GM20000 (cell line): ENCODE results near the gene GNG2.

Experiments used
- DNase-seq: peaks from one replicate; pipeline ENCODE4 v3.0.0; 2012; ENCODE audit warnings: low spot score
- TF ChIP-seq, protein P1 (sequence below): IDR thresholded peaks from 2 replicates; pipeline ENCODE4 v1.5.1; 2012; ENCODE audit warnings: mild to moderate bottlenecking, control low read depth; ENCODE audit errors: extremely low read depth, missing control alignments

GNG2 gene

DNA sequence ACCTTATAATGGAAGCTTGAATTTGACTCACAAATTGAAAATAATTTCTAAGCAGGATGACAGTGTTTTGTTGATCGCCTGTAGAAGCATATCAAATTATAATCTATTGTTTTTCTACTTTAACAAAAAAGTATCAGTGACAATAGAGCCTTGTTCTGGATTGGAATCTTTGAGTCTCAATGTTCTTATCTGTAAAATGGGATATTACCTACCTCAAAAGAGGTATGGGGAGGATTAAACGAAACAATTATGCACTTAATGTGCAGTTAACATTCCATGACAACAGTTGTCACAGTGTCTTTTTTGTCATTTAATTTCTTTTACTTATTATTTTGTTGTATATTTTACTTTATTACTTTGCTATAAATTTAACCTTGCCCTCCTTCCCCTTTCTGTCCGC lies 130.1 kb downstream of the GNG2 start:
- TF ChIP-seq, protein P1, sequence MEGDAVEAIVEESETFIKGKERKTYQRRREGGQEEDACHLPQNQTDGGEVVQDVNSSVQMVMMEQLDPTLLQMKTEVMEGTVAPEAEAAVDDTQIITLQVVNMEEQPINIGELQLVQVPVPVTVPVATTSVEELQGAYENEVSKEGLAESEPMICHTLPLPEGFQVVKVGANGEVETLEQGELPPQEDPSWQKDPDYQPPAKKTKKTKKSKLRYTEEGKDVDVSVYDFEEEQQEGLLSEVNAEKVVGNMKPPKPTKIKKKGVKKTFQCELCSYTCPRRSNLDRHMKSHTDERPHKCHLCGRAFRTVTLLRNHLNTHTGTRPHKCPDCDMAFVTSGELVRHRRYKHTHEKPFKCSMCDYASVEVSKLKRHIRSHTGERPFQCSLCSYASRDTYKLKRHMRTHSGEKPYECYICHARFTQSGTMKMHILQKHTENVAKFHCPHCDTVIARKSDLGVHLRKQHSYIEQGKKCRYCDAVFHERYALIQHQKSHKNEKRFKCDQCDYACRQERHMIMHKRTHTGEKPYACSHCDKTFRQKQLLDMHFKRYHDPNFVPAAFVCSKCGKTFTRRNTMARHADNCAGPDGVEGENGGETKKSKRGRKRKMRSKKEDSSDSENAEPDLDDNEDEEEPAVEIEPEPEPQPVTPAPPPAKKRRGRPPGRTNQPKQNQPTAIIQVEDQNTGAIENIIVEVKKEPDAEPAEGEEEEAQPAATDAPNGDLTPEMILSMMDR, result no peak
- no peak for DNase-seq

DNA sequence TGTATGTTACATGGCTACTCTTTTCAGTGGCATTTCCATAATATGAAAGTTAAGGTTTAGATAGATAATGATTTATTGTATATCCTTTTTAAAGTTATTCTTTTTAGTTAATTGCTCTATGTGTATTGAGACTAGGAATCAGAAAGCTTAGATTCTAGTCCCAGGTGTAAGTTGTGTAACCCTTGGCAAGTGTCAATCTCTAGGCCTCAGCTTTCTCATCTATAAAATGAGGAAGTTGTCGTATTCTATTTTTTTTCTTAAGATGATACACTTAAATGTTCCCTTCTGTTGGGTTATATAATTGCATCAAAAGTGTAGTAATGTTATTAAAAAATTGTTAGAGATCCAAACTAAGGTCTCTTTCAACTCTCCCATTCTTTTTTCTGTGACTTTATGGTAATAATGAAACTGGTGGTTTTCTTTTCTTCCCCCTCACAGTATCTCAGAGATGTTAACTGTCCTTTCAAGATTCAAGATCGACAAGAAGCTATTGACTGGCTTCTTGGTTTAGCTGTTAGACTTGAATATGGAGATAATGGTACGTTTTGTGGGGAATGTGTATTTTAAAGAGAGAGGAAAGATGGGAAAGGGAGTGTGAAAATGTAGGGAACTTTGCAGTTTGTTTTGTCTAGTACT lies 133.0 kb downstream of the GNG2 start:
- TF ChIP-seq, protein P1, result no peak
- DNase-seq, result no peak

DNA sequence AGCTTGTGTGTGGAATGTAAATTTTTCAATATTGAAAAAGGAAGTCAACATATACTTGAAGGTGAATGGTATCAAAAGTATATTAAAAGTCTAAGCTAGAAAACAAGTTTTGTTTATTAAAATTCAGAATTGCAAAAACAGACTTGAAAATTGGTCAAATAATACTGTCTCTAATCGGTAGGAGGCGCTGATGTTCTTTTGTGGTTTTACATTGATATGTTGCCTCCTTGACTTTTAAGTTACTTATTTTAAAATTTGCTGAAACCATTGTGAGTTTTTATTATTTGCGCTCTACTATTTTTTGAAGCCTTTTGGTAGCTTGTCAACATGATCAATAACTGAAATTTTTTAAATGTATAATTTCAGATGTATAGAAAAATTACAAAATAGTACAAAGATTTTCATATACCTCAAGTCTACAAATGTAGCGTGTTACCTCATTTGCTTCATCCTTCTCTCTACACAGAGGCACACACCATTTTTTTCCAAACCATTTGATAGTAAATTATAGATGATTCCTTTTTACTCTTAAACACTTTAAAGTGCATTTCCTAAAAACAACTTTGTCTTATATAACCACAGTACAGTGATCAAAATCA lies 135.8 kb downstream of the GNG2 start:
- DNase-seq, result no peak
- TF ChIP-seq, protein P1, result peak; percentile 26

DNA sequence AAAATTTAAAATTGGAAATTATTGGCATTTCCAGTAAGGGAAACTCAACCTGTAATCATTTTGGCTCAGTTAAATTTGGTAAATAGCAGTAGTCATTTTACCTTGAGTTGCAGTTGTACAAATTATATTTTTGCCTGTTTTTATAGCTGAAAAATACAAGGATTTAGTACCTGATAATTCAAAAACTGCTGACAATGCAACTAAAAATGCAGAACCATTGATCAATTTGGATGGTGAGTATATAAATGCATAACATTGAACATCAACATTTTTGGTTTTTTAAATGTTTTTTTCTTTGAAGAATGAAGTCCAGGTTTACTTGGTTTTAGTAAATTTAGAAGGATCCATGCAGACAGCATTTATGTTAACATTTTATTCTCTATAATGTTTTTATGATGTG lies 137.9 kb downstream of the GNG2 start:
- TF ChIP-seq, protein P1, result no peak
- no peak for DNase-seq

DNA sequence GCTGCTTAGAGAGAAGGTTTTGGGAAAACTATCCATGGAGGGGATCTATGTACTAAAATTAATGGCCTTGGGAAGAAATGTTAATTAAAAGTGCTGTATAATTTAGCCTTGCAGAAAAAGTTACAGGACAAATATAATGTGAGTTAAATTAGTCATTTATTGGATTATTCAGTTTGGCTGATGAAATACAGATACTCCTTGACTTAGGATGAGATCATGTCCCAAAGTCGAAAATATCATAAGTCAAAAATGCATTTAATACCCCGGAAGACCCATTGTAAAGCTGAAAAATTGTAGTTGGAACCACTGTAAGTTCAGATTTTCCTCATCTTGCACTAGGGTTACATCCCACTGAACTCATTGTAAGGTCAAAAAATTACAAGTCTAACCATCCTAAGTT lies 138.7 kb downstream of the GNG2 start:
- DNase-seq, result no peak

DNA sequence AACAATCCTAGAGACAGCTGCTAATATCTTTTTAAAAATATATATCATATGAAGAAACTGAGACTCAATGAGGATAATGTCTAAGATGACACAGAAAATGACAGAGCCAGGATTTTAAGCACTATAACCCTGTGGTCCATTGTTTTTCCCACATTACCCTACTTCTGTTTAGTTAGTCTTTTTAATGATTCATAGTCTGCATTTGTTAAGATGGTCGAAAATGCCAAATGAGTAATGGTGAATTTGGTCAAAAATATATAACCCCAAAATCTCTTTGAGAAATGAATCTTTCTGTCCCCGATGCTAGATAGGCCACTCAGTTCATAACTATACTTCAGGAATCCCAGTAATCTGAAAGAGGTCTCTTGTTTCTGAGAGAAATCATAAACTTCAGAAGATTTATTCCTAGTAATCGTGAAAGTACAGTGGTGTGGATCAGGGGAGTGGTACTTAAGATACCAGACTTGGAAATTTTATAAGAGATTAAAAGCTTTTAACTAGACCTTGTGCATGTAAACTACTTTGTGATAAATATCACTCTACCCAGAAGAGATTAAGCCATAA lies 139.7 kb downstream of the GNG2 start:
- no peak for DNase-seq
- TF ChIP-seq, protein P1, result no peak

More for the DNA sequence above, 138.7 kb downstream of the GNG2 start:
- TF ChIP-seq, protein P1, result no peak

DNA sequence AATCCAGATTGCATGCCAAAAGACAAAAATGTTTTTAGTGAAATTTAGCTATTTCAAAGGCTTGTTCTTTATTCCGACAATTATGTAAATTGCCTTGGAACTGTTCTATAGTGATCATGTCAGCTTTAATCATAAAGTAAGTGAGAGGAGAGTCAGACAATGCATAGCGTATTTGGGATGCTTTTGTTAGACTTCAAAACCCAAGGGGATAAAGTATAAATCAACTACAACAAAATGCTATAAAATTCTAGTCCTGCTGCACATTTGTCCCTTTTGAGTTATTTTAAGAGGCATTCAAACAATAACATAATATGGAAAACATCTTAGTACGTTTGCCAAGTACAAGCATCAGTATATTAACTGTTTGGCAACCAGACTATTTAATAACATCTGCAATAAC lies 140.3 kb downstream of the GNG2 start:
- TF ChIP-seq, protein P1, result no peak
- DNase-seq, result no peak
